ENCODE data around the gene ETV1.

DNA sequence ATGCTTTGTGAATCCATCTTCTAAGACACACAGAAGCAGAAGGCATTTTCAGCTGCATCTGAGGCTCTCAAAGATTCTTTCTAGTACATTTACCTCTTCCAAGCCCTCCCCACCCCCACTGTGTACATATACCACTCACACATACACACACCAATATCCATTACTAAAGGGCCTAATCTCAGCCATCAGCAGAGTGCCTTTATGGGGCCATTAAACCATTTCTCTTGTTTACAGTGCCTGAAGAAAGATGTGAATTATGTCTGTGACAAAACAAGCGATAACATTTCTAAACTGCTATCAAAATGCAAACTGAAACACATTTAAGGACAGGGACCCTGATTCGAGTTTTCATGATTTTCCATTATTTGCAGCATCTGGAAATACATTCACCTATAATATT lies 40.0 kb downstream of the ETV1 start:
- peak; percentile 83 for TF ChIP-seq ARNT (IDR thresholded peaks at IDR 0.05)
- no peak; the same call in 1 of the 2 replicates for TF ChIP-seq FOXM1 (IDR thresholded peaks at IDR 0.05; ENCODE audit: borderline replicate concordance)
- no peak for TF ChIP-seq SP1 (IDR thresholded peaks at IDR 0.05)
- TF ChIP-seq, protein P1, sequence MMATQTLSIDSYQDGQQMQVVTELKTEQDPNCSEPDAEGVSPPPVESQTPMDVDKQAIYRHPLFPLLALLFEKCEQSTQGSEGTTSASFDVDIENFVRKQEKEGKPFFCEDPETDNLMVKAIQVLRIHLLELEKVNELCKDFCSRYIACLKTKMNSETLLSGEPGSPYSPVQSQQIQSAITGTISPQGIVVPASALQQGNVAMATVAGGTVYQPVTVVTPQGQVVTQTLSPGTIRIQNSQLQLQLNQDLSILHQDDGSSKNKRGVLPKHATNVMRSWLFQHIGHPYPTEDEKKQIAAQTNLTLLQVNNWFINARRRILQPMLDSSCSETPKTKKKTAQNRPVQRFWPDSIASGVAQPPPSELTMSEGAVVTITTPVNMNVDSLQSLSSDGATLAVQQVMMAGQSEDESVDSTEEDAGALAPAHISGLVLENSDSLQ (IDR thresholded peaks at IDR 0.05), result peak; percentile 93
- TF ChIP-seq ELF4 (IDR thresholded peaks at IDR 0.05), result no peak
- TF ChIP-seq FOXA1 (IDR thresholded peaks at IDR 0.05), result peak; percentile 93
- TF ChIP-seq CTBP1 (IDR thresholded peaks at IDR 0.05; ENCODE audit: borderline replicate concordance), result peak; percentile 99
- no peak for TF ChIP-seq TARDBP (IDR thresholded peaks at IDR 0.05)
